Measurements from ENCODE around the gene PXDC1.

The PXDC1 gene

DNA sequence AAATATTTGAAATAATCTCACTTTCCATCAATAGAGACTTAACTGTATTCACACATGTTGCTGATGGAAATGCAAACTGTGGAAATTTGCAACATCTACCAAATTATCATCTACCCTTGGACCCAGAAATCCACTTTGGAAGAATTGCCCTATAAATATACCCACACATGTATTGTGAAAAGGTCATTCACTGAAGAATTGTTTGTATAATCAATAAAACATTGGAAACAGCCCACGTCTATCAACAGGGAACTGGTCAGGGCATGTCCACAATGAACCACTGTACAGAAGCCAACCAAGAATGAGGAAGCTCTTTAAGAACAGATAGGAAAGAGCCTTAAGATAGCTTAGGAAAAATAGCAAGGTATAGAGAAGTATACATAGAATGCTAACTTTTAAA lies 36.2 kb downstream of the PXDC1 start:
- no peak overlapping the region for H2AFZ ChIP-seq (ENCODE audit: low read depth)
- no peaks in the 10 kb centered on the region for H4K20me1 ChIP-seq (ENCODE audit: insufficient read depth)
- H3K27ac ChIP-seq: no peak overlapping the region
- H3K27me3 ChIP-seq (ENCODE audit: insufficient read depth, low read depth): no peaks in the 10 kb centered on the region
- no peaks in the 10 kb centered on the region for H3K4me1 ChIP-seq (ENCODE audit: low read depth, poor library complexity, severe bottlenecking)
- no peak overlapping the region for H3K4me2 ChIP-seq
- TF ChIP-seq, protein P1, sequence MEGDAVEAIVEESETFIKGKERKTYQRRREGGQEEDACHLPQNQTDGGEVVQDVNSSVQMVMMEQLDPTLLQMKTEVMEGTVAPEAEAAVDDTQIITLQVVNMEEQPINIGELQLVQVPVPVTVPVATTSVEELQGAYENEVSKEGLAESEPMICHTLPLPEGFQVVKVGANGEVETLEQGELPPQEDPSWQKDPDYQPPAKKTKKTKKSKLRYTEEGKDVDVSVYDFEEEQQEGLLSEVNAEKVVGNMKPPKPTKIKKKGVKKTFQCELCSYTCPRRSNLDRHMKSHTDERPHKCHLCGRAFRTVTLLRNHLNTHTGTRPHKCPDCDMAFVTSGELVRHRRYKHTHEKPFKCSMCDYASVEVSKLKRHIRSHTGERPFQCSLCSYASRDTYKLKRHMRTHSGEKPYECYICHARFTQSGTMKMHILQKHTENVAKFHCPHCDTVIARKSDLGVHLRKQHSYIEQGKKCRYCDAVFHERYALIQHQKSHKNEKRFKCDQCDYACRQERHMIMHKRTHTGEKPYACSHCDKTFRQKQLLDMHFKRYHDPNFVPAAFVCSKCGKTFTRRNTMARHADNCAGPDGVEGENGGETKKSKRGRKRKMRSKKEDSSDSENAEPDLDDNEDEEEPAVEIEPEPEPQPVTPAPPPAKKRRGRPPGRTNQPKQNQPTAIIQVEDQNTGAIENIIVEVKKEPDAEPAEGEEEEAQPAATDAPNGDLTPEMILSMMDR (conservative IDR thresholded peaks at IDR 0.05; ENCODE audit: low read depth, low read length): no peak
- H3K4me3 ChIP-seq (IDR thresholded peaks at IDR 0.05; ENCODE audit: insufficient read depth, low read depth, low read length): no peak overlapping the region
- no peaks in the 10 kb centered on the region for H3K36me3 ChIP-seq (ENCODE audit: insufficient read depth)
- no peaks in the 10 kb centered on the region for H3K79me2 ChIP-seq (ENCODE audit: insufficient read depth, low read depth)
- H3K9ac ChIP-seq: no peak overlapping the region

DNA sequence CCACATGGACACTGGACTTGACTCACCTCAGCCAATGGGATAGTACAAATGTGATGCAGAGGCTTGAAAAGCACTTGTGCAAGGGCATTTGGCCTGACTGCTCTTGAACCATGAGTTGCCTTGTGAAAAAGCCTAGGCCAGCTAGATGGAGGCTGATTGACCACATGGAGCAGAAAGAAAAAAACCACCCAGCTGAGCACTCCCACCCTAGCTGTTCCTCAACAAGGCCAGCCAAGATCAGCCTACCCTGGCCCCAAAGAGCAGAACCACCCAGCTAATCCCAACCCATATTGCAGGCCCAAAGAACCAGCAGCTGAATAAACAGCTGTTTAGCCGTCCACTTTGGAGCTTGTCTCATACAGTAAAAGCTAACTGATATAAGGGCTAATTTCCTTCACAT lies 36.7 kb downstream of the PXDC1 start:
- Histone ChIP-seq H3K4me2 (no peak overlapping the region), H2AFZ (ENCODE audit: low read depth) (no peak overlapping the region), H3K27ac (no peak overlapping the region), H3K27me3 (ENCODE audit: insufficient read depth, low read depth) (no peaks in the 10 kb centered on the region), H3K9ac (no peak overlapping the region), H4K20me1 (ENCODE audit: insufficient read depth) (no peaks in the 10 kb centered on the region), H3K4me3 (IDR thresholded peaks at IDR 0.05; ENCODE audit: insufficient read depth, low read depth, low read length) (no peak overlapping the region), H3K4me1 (ENCODE audit: low read depth, poor library complexity, severe bottlenecking) (no peaks in the 10 kb centered on the region), H3K79me2 (ENCODE audit: insufficient read depth, low read depth) (no peaks in the 10 kb centered on the region), H3K36me3 (ENCODE audit: insufficient read depth) (no peaks in the 10 kb centered on the region)
- TF ChIP-seq, protein P1 (conservative IDR thresholded peaks at IDR 0.05; ENCODE audit: low read depth, low read length): no peak

DNA sequence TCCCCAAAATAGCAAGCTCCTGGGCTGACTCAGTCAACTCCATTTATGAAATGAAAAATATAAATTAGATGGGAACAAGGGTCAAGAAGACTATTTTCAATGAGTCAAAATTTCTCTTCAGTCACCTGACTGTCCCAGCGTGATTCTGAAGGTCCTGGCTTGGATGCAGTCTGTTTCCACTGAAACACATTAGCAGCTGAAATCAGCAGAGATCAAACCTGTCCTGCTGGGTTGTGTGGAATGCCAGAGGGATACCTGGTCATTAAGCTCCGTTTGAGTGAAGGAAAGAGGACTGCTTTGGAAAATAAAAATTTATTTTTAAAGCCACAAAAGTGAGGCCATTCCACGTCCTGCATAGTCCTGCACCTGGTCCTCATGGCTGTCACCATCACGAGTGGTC lies 37.4 kb downstream of the PXDC1 start:
- Histone ChIP-seq H3K4me3 (IDR thresholded peaks at IDR 0.05; ENCODE audit: insufficient read depth, low read depth, low read length) (no peak overlapping the region), H3K79me2 (ENCODE audit: insufficient read depth, low read depth) (no peaks in the 10 kb centered on the region), H3K27me3 (ENCODE audit: insufficient read depth, low read depth) (no peaks in the 10 kb centered on the region), H3K4me1 (ENCODE audit: low read depth, poor library complexity, severe bottlenecking) (no peaks in the 10 kb centered on the region), H3K9ac (no peak overlapping the region), H3K27ac (no peak overlapping the region), H4K20me1 (ENCODE audit: insufficient read depth) (no peaks in the 10 kb centered on the region), H3K4me2 (no peak overlapping the region), H3K36me3 (ENCODE audit: insufficient read depth) (no peaks in the 10 kb centered on the region), H2AFZ (ENCODE audit: low read depth) (no peak overlapping the region)
- TF ChIP-seq, protein P1 (conservative IDR thresholded peaks at IDR 0.05; ENCODE audit: low read depth, low read length): no peak

DNA sequence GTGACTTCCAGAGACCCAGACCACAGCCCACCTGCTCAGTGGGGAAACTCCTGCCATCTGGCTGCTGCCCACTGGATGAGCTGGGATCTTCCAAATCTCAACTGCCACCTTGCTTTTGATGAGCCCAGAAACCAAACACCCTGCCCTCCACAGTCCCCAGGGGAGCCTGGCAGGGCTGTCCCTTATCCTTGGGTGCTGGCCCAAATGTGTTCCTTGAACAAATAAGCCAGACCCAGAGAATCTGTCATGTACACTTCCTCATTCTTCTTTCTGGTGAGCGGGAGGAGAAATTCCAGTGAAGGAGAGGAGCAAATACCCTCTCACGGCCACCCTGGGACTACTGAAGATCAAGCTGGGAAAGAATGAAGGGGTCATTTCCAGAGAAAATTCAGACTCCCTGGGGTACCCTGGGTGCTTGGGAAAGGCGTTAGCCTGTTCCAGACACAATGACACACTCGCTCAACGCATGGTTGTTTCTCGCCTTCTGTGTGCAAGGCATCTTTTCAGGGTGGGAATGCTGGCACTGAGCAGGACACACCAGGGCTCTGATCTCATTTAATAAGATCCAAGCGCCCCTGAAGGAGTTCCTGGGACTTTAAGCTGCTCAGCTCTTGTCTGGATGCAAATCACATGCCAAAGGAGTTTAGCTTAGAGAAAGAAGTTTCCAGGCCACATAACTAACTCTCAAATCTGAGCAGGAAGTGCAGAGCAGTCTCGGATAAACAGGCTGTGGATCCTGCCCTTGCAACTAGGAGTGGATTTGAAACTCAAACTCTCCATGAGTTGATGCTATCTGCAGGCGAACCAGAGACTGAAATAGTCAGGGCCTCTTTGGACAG lies 38.5 kb downstream of the PXDC1 start:
- TF ChIP-seq, protein P1 (conservative IDR thresholded peaks at IDR 0.05; ENCODE audit: low read depth, low read length): no peak
- Histone ChIP-seq H3K27me3 (ENCODE audit: insufficient read depth, low read depth) (no peaks in the 10 kb centered on the region), H3K27ac (no peak overlapping the region), H3K9ac (no peak overlapping the region), H3K4me2 (no peak overlapping the region), H3K4me3 (IDR thresholded peaks at IDR 0.05; ENCODE audit: insufficient read depth, low read depth, low read length) (no peak overlapping the region), H3K79me2 (ENCODE audit: insufficient read depth, low read depth) (no peaks in the 10 kb centered on the region), H2AFZ (ENCODE audit: low read depth) (no peak overlapping the region), H4K20me1 (ENCODE audit: insufficient read depth) (no peaks in the 10 kb centered on the region), H3K36me3 (ENCODE audit: insufficient read depth) (no peaks in the 10 kb centered on the region), H3K4me1 (ENCODE audit: low read depth, poor library complexity, severe bottlenecking) (no peaks in the 10 kb centered on the region)

All from KMS-11 (cell line).